ENCODE data around the gene PCED1B. TPM values are rescaled to one million over a fixed set of nuclear protein-coding genes. Genes with fewer than 3 reads are reported as not detected.

Gene PCED1B
- total and polyA plus RNA-seq, 2 donors (not counting 1 experiment from before 2014, with no cell fraction given), result 26.2 to 45.8 TPM

DNA sequence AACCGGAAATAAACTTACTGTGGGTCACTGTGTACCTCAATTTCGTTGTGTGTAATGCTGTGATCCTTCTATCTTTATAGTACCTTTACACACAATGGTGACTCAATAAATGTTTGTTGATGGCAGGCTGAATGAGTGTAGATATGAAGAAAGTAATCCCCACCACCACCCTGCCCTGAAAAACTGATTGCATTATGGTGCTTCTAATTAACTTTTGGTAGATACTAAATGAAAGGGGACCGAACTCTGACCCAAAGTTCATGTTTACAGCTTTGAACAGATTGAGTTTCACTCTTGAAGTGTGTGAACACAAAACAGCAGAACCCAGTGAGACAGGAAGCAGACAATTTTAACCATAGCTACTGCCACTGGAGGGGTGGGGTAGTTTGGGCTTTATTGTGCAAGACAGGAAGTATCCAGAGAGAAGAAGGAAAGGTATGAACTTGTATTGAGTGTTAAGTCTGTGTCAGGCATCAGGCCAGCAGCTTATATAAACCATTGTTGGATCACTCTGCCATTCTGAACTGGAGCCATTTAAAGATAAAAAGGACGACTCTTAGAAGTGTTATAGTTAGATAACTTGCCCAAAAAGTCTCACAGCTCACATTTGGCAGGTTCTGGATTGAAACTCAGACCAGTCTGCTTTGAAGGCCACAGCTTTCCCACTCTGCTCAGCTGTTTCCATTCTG is 197.3 kb downstream of the PCED1B start:
- H3K4me3 ChIP-seq (ENCODE audit: control extremely low read depth in 1 of 5, extremely low read depth in 1 of 5, insufficient read depth in 1 of 5, low read depth in 2 of 5, low read length in 4 of 5), result peak overlapping the region in 2 of 5 experiments; percentile 20 to 31
- H3K36me3 ChIP-seq (replicated peaks in 1 of 2; ENCODE audit: control extremely low read depth in 1 of 2, control insufficient read depth in 1 of 2, extremely low read depth in 1 of 2, insufficient read depth in 2 of 2, low read length in 1 of 2), result no peaks in the 10 kb centered on the region
- peak overlapping the region; percentile 42 for H3K9ac ChIP-seq (ENCODE audit: low read length)
- ATAC-seq (ENCODE audit: low read depth) (peak; percentile 90), DNase-seq (peak; percentile 64)
- peak overlapping the region; percentile 94 for H3K27ac Mint-ChIP-seq
- H3K9me3 ChIP-seq (ENCODE audit: control extremely low read depth in 1 of 3, control insufficient read depth in 2 of 3, insufficient read depth in 1 of 3, low read length in 2 of 3), result no peaks in the 10 kb centered on the region
- peaks cover 2% of the 10 kb centered on the region for H3K9me3 Mint-ChIP-seq (ENCODE audit: insufficient read depth)
- peak overlapping the region; percentile 70 to 88 for H3K27ac ChIP-seq (ENCODE audit: low read length in 2 of 2)
- no peaks in the 10 kb centered on the region for H3K27me3 Mint-ChIP-seq
- peak overlapping the region; percentile 80 for H2AFZ ChIP-seq (ENCODE audit: insufficient read depth, low read depth, low read length, poor library complexity, severe bottlenecking)
- peaks cover 65% of the 10 kb centered on the region for H3K4me1 Mint-ChIP-seq
- H3K79me2 ChIP-seq (ENCODE audit: control insufficient read depth, insufficient read depth, low read length), result no peaks in the 10 kb centered on the region
- CTCF ChIA-PET, result interaction anchor here (0.5 to 1.8 kb wide), 7 partner anchors 10 to 69 kb away, joined by 3 to 11 read pairs (median 4); no protein-coding TSS in a partner anchor
- peaks cover 49 to 51% of the 10 kb centered on the region in 2 donors for H3K4me1 ChIP-seq (ENCODE audit: control insufficient read depth in 2 of 2, insufficient read depth in 2 of 2, low read length in 2 of 2)
- intact Hi-C loops (cut with micrococcal nuclease), result loop anchor here (1.0 to 2.0 kb wide), 2 partner anchors 26 to 83 kb away; no protein-coding TSS in a partner anchor
- POLR2A ChIA-PET, result interaction anchor here (0.6 to 1.1 kb wide), 3 partner anchors 23 to 429 kb away, joined by 3 read pairs; partner anchors contain the start of genes AMIGO2 and RPAP3
- TF ChIP-seq, protein P1, sequence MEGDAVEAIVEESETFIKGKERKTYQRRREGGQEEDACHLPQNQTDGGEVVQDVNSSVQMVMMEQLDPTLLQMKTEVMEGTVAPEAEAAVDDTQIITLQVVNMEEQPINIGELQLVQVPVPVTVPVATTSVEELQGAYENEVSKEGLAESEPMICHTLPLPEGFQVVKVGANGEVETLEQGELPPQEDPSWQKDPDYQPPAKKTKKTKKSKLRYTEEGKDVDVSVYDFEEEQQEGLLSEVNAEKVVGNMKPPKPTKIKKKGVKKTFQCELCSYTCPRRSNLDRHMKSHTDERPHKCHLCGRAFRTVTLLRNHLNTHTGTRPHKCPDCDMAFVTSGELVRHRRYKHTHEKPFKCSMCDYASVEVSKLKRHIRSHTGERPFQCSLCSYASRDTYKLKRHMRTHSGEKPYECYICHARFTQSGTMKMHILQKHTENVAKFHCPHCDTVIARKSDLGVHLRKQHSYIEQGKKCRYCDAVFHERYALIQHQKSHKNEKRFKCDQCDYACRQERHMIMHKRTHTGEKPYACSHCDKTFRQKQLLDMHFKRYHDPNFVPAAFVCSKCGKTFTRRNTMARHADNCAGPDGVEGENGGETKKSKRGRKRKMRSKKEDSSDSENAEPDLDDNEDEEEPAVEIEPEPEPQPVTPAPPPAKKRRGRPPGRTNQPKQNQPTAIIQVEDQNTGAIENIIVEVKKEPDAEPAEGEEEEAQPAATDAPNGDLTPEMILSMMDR (IDR thresholded peaks at IDR 0.05), result no peak
- no peak for TF ChIP-seq EZH2 (IDR thresholded peaks at IDR 0.05; ENCODE audit: borderline replicate concordance, insufficient read depth, low read depth, low read length, poor library complexity, severe bottlenecking)
- peak overlapping the region; percentile 72 for H3K4me3 Mint-ChIP-seq
- WGBS (ENCODE audit: insufficient coverage), result no CpG with 5 or more reads among the region's 4 CpGs
- H3K4me2 ChIP-seq (replicated peaks; ENCODE audit: low read depth, low read length, poor library complexity, severe bottlenecking), result peak overlapping the region; percentile 65
- H3K27me3 ChIP-seq (replicated peaks in 1 of 4; ENCODE audit: control extremely low read depth in 1 of 4, control insufficient read depth in 3 of 4, insufficient read depth in 4 of 4, low read length in 3 of 4), result no peaks in the 10 kb centered on the region
- no peaks in the 10 kb centered on the region for H4K20me1 ChIP-seq (ENCODE audit: control insufficient read depth, insufficient read depth, low read length, poor library complexity, severe bottlenecking)

- Histone ChIP-seq H3K4me1 (ENCODE audit: control insufficient read depth in 2 of 2, insufficient read depth in 2 of 2, low read length in 2 of 2) (peaks cover 45 to 49% of the 10 kb centered on the region in 2 donors), H3K9me3 (ENCODE audit: control extremely low read depth in 1 of 3, control insufficient read depth in 2 of 3, insufficient read depth in 1 of 3, low read length in 2 of 3) (no peaks in the 10 kb centered on the region), H3K4me3 (ENCODE audit: control extremely low read depth in 1 of 5, extremely low read depth in 1 of 5, insufficient read depth in 1 of 5, low read depth in 2 of 5, low read length in 4 of 5) (no peak overlapping the region), H4K20me1 (ENCODE audit: control insufficient read depth, insufficient read depth, low read length, poor library complexity, severe bottlenecking) (no peaks in the 10 kb centered on the region), H3K79me2 (ENCODE audit: control insufficient read depth, insufficient read depth, low read length) (no peaks in the 10 kb centered on the region), H3K9ac (ENCODE audit: low read length) (no peak overlapping the region), H3K36me3 (replicated peaks in 1 of 2; ENCODE audit: control extremely low read depth in 1 of 2, control insufficient read depth in 1 of 2, extremely low read depth in 1 of 2, insufficient read depth in 2 of 2, low read length in 1 of 2) (no peaks in the 10 kb centered on the region), H3K27ac (ENCODE audit: low read length in 2 of 2) (peak overlapping the region in 1 of 2 donors; percentile 88), H3K27me3 (replicated peaks in 1 of 4; ENCODE audit: control extremely low read depth in 1 of 4, control insufficient read depth in 3 of 4, insufficient read depth in 4 of 4, low read length in 3 of 4) (no peaks in the 10 kb centered on the region), H2AFZ (ENCODE audit: insufficient read depth, low read depth, low read length, poor library complexity, severe bottlenecking) (peak overlapping the region; percentile 80), H3K4me2 (replicated peaks; ENCODE audit: low read depth, low read length, poor library complexity, severe bottlenecking) (peak overlapping the region; percentile 4)
- ATAC-seq (ENCODE audit: low read depth) (no peak), DNase-seq (no peak)
- H3K4me1 Mint-ChIP-seq, result peaks cover 54% of the 10 kb centered on the region
- no peak for TF ChIP-seq EZH2 (IDR thresholded peaks at IDR 0.05; ENCODE audit: borderline replicate concordance, insufficient read depth, low read depth, low read length, poor library complexity, severe bottlenecking)
- TF ChIP-seq, protein P1 (IDR thresholded peaks at IDR 0.05), result no peak
- CTCF ChIA-PET, result interaction anchor here (1.5 kb wide), 1 partner anchor 192 kb away, joined by 3 read pairs; no protein-coding TSS in a partner anchor
- peaks cover 2% of the 10 kb centered on the region for H3K9me3 Mint-ChIP-seq (ENCODE audit: insufficient read depth)
- no peak overlapping the region for H3K4me3 Mint-ChIP-seq
- POLR2A ChIA-PET, result no interaction called here
- H3K27ac Mint-ChIP-seq, result peak overlapping the region; percentile 85
- no CpG with 5 or more reads among the region's 1 CpG for WGBS (ENCODE audit: insufficient coverage)
- intact Hi-C loops (cut with micrococcal nuclease), result loop anchor here (2.0 kb wide), 1 partner anchor 25 kb away; no protein-coding TSS in a partner anchor
- no peaks in the 10 kb centered on the region for H3K27me3 Mint-ChIP-seq
Observed at GRCh38 chr12:47277972-47278448, 198.6 kb downstream of the PCED1B start.
